ENCODE results near the gene TMEM92.

The TMEM92 gene

GRCh38 chr17:50265212-50265611 is 9.1 kb upstream of the TMEM92 start:
- in situ Hi-C loops (cut with HindIII; ENCODE audit: low pct_ligation_motif_present, low sequenced_read_pairs) = loop anchor here (5.0 kb wide), 1 partner anchor 63 kb away; the partner anchor contains the start of gene COL1A1
- Histone ChIP-seq H3K27ac (no peak overlapping the region), H3K27me3 (replicated peaks) (no peaks in the 10 kb centered on the region), H3K36me3 (replicated peaks) (no peaks in the 10 kb centered on the region), H3K4me3 (ENCODE audit: low read depth, low read length) (no peak overlapping the region)
- DNase-seq = no peak
- TF ChIP-seq CTCF (IDR thresholded peaks at IDR 0.05; ENCODE audit: low read depth, low read length, missing control alignments) = no peak

GRCh38 chr17:50265690-50266315 is 8.5 kb upstream of the TMEM92 start:
- in situ Hi-C loops (cut with HindIII; ENCODE audit: low pct_ligation_motif_present, low sequenced_read_pairs) = loop anchor here (5.0 kb wide), 1 partner anchor 64 kb away; the partner anchor contains the start of gene COL1A1
- Histone ChIP-seq H3K27ac (no peak overlapping the region), H3K4me3 (ENCODE audit: low read depth, low read length) (peak overlapping the region; percentile 27), H3K36me3 (replicated peaks) (no peaks in the 10 kb centered on the region), H3K27me3 (replicated peaks) (no peaks in the 10 kb centered on the region)
- no peak for TF ChIP-seq CTCF (IDR thresholded peaks at IDR 0.05; ENCODE audit: low read depth, low read length, missing control alignments)
- DNase-seq = no peak

GRCh38 chr17:50266384-50267073 is 7.7 kb upstream of the TMEM92 start:
- in situ Hi-C loops (cut with HindIII; ENCODE audit: low pct_ligation_motif_present, low sequenced_read_pairs) = loop anchor here (5.0 kb wide), 1 partner anchor 64 kb away; the partner anchor contains the start of gene COL1A1
- peak; percentile 80 for DNase-seq
- H3K4me3 ChIP-seq (ENCODE audit: low read depth, low read length) = peak overlapping the region; percentile 27
- H3K27me3 ChIP-seq (replicated peaks) = no peaks in the 10 kb centered on the region
- no peak overlapping the region for H3K27ac ChIP-seq
- peak; percentile 41 for TF ChIP-seq CTCF (IDR thresholded peaks at IDR 0.05; ENCODE audit: low read depth, low read length, missing control alignments)
- no peaks in the 10 kb centered on the region for H3K36me3 ChIP-seq (replicated peaks)

- Histone ChIP-seq H3K36me3 (replicated peaks) (no peaks in the 10 kb centered on the region), H3K27ac (no peak overlapping the region), H3K27me3 (replicated peaks) (no peaks in the 10 kb centered on the region), H3K4me3 (ENCODE audit: low read depth, low read length) (no peak overlapping the region)
- TF ChIP-seq CTCF (IDR thresholded peaks at IDR 0.05; ENCODE audit: low read depth, low read length, missing control alignments) = no peak
- no peak for DNase-seq
- in situ Hi-C loops (cut with HindIII; ENCODE audit: low pct_ligation_motif_present, low sequenced_read_pairs) = loop anchor here (5.0 kb wide), 1 partner anchor 65 kb away; the partner anchor contains the start of gene COL1A1
Observed at GRCh38 chr17:50267074-50267841, 7.0 kb upstream of the TMEM92 start.

- Histone ChIP-seq H3K4me3 (ENCODE audit: low read depth, low read length) (no peak overlapping the region), H3K36me3 (replicated peaks) (no peaks in the 10 kb centered on the region), H3K27ac (no peak overlapping the region), H3K27me3 (replicated peaks) (no peaks in the 10 kb centered on the region)
- in situ Hi-C loops (cut with HindIII; ENCODE audit: low pct_ligation_motif_present, low sequenced_read_pairs) = loop anchor here (5.0 kb wide), 1 partner anchor 66 kb away; the partner anchor contains the start of gene COL1A1
- no peak for DNase-seq
- TF ChIP-seq CTCF (IDR thresholded peaks at IDR 0.05; ENCODE audit: low read depth, low read length, missing control alignments) = no peak
Observed at GRCh38 chr17:50268026-50268425, 6.2 kb upstream of the TMEM92 start.

Data from brain microvascular endothelial cell (primary cell).